HepG2 (cell line): ENCODE results near the gene CADM2. TPM values are rescaled to one million over a fixed set of nuclear protein-coding genes. Genes with fewer than 3 reads are reported as not detected.

ENCODE experiments used
- HOXA9 ChIP-seq: sonication (generic); formaldehyde crosslinking; IDR thresholded peaks from 2 replicates; pipeline ENCODE4 v1.8.1; 2022; ENCODE audit warnings: missing genetic modification reagents, mild to moderate bottlenecking, moderate library complexity, borderline replicate concordance
- SATB2 ChIP-seq: sonication (generic); formaldehyde crosslinking; IDR thresholded peaks from 2 replicates; pipeline ENCODE4 v1.5.0; 2020; ENCODE audit warnings: missing genetic modification reagents
- SOX5 ChIP-seq: IDR thresholded peaks from 2 replicates; pipeline ENCODE4 v1.6.1; 2016; ENCODE audit warnings: borderline replicate concordance
- TCF7L2 ChIP-seq: IDR thresholded peaks from 2 replicates; pipeline ENCODE4 v1.6.1; 2011; ENCODE audit warnings: mild to moderate bottlenecking, low read depth, low read length, moderate library complexity
- TSC22D2 ChIP-seq: sonication (generic); formaldehyde crosslinking; IDR thresholded peaks from 2 replicates; pipeline ENCODE4 v1.5.1; 2020; ENCODE audit warnings: missing genetic modification reagents, mild to moderate bottlenecking, borderline replicate concordance
- ZKSCAN1 ChIP-seq: fragments of 150-350 bp; IDR thresholded peaks from 2 replicates; pipeline ENCODE4 v1.6.1; 2014; ENCODE audit warnings: low read length
- ZNF224 ChIP-seq: sonication (generic); formaldehyde crosslinking; IDR thresholded peaks from 2 replicates; pipeline ENCODE4 v1.5.0; 2020; ENCODE audit warnings: mild to moderate bottlenecking, missing genetic modification reagents
- ZNF326 ChIP-seq: sonication (generic); formaldehyde crosslinking; IDR thresholded peaks from 2 replicates; pipeline ENCODE4 v1.4.0; 2020; ENCODE audit warnings: missing genetic modification reagents, borderline replicate concordance
- ZNF781 ChIP-seq: sonication (generic); formaldehyde crosslinking; IDR thresholded peaks from 2 replicates; pipeline ENCODE4 v1.5.1; 2020; ENCODE audit warnings: borderline replicate concordance, mild to moderate bottlenecking, missing genetic modification reagents; ENCODE audit errors: not compliant biosample characterization
- polyA plus RNA-seq, 8 experiments: library from polyadenylated mRNA; depleted of rRNA in 3 of 8; stranded (reverse) in 7 of 8; unstranded in 1 of 8; fragments of >200 nt; fragmentation: Illumina TruSeq in 4 of 8; extraction: Trizol in 4 of 8; gene quantifications; 2 replicates each; pipeline versions ENCODE4 v1.2.1 to v1.2.3, GENCODE V29; 2011 to 2016; ENCODE audit warnings: low read depth in 4 of 8, missing spikeins in 1 of 8, mixed read lengths in 1 of 8; ENCODE audit not compliant: insufficient read depth in 1 of 8
- total RNA-seq, 5 experiments: library from RNA; depleted of rRNA; stranded (reverse); fragments of >200 nt; fragmentation: Illumina TruSeq; extraction: Trizol; gene quantifications; 2 replicates each; pipeline ENCODE4 v1.2.3, GENCODE V29; 2016; ENCODE audit warnings: low read depth in 1 of 5
- TF ChIP-seq, protein P1 (sequence below): sonication (generic); formaldehyde crosslinking; IDR thresholded peaks from 2 replicates; pipeline ENCODE4 v1.4.0; 2020; ENCODE audit warnings: missing genetic modification reagents, mild to moderate bottlenecking, borderline replicate concordance
- TF ChIP-seq, protein P2 (sequence below): sonication (generic); formaldehyde crosslinking; IDR thresholded peaks from 2 replicates; pipeline ENCODE4 v1.5.1; 2020; ENCODE audit warnings: mild to moderate bottlenecking, moderate library complexity, missing genetic modification reagents
- TF ChIP-seq, protein P3 (sequence below): sonication (generic); formaldehyde crosslinking; IDR thresholded peaks from 2 replicates; pipeline ENCODE4 v1.5.0; 2020; ENCODE audit warnings: missing genetic modification reagents, mild to moderate bottlenecking, borderline replicate concordance

Gene CADM2
- total and polyA plus RNA-seq, 2 of the 13 experiments (the other 11 are each of a cell fraction or from before 2014, with no cell fraction given) = not detected

DNA sequence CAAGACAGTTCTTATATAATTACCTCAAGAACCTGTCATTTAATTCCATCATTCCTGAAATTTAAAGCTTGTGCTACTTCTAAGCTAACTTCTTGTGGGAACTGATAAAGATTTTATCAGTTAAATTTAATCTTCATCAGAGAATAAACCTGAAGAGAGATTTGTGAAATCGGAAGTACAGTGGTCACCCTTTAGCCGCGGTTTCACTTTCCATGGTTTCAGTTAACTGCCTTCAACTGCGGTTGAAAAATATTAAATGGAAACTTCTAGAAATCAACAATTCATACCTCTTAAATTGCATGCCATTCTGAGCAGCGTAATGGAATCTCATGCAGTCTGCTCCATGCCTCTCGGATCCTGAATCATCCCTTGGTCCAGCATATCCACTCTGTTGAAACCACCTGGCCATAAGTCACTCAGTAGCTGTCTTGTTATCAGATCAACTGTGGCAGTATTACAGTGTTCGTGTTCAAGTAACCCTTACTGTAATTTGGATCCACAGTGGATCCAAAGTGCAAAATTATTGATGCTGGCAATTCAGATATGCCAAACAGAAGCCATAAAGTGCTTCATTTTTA is 626.1 kb downstream of the CADM2 start (continued):
- TF ChIP-seq, protein P1, sequence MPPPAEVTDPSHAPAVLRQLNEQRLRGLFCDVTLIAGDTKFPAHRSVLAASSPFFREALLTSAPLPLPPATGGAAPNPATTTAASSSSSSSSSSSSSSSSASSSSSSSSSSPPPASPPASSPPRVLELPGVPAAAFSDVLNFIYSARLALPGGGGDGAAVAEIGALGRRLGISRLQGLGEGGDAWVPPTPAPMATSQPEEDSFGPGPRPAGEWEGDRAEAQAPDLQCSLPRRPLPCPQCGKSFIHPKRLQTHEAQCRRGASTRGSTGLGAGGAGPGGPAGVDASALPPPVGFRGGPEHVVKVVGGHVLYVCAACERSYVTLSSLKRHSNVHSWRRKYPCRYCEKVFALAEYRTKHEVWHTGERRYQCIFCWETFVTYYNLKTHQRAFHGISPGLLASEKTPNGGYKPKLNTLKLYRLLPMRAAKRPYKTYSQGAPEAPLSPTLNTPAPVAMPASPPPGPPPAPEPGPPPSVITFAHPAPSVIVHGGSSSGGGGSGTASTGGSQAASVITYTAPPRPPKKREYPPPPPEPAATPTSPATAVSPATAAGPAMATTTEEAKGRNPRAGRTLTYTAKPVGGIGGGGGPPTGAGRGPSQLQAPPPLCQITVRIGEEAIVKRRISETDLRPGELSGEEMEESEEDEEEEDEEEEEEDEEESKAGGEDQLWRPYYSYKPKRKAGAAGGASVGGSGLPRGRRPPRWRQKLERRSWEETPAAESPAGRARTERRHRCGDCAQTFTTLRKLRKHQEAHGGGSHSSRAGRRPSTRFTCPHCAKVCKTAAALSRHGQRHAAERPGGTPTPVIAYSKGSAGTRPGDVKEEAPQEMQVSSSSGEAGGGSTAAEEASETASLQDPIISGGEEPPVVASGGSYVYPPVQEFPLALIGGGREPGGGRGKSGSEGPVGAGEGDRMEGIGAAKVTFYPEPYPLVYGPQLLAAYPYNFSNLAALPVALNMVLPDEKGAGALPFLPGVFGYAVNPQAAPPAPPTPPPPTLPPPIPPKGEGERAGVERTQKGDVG (CRISPR knock-in tag) = no peak
- TF ChIP-seq ZNF326 (CRISPR knock-in tag) = no peak
- no peak for TF ChIP-seq ZNF224 (CRISPR knock-in tag)
- TF ChIP-seq, protein P2, sequence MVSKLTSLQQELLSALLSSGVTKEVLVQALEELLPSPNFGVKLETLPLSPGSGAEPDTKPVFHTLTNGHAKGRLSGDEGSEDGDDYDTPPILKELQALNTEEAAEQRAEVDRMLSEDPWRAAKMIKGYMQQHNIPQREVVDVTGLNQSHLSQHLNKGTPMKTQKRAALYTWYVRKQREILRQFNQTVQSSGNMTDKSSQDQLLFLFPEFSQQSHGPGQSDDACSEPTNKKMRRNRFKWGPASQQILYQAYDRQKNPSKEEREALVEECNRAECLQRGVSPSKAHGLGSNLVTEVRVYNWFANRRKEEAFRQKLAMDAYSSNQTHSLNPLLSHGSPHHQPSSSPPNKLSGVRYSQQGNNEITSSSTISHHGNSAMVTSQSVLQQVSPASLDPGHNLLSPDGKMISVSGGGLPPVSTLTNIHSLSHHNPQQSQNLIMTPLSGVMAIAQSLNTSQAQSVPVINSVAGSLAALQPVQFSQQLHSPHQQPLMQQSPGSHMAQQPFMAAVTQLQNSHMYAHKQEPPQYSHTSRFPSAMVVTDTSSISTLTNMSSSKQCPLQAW (CRISPR knock-in tag) = no peak
- no peak for TF ChIP-seq SOX5
- no peak for TF ChIP-seq SATB2 (CRISPR knock-in tag)
- no peak for TF ChIP-seq ZKSCAN1
- no peak for TF ChIP-seq TCF7L2
- TF ChIP-seq ZNF781 (CRISPR knock-in tag) = no peak
- TF ChIP-seq TSC22D2 (CRISPR knock-in tag) = no peak
- TF ChIP-seq, protein P3, sequence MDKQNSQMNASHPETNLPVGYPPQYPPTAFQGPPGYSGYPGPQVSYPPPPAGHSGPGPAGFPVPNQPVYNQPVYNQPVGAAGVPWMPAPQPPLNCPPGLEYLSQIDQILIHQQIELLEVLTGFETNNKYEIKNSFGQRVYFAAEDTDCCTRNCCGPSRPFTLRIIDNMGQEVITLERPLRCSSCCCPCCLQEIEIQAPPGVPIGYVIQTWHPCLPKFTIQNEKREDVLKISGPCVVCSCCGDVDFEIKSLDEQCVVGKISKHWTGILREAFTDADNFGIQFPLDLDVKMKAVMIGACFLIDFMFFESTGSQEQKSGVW (CRISPR knock-in tag) = no peak
- TF ChIP-seq HOXA9 (CRISPR knock-in tag) = no peak
